Right atrium auricular region (tissue), 2 donors: ENCODE measurements around the gene ERN1. TPM values are rescaled to one million over a fixed set of nuclear protein-coding genes. Genes with fewer than 3 reads are reported as not detected.

Source experiments
- DNase-seq: peaks from one replicate; pipeline ENCODE4 v3.0.0-alpha.2; 2019; ENCODE audit warnings: low spot score
- H3K27ac ChIP-seq, 2 donors: fragments of 200-600 bp; sonication (generic); 1 replicate in 1 of 2; 2 replicates in 1 of 2; pipeline ENCODE4 v1.5.1; 2016 to 2019
- H3K27me3 ChIP-seq, 2 donors: fragments of 200-600 bp; sonication (generic); one replicate each; pipeline versions ENCODE4 v1.5.1 to v1.6.0; 2017 to 2019
- H3K36me3 ChIP-seq: fragments of 200-600 bp; sonication (generic); one replicate; pipeline ENCODE4 v1.5.1; 2016
- H3K4me1 ChIP-seq, 2 donors: fragments of 200-600 bp; sonication (generic); one replicate each; pipeline versions ENCODE4 v1.5.1 to v1.6.0; 2017 to 2019
- H3K4me3 ChIP-seq, 2 donors: fragments of 200-600 bp; sonication (generic); 1 replicate in 1 of 2; 2 replicates in 1 of 2; pipeline ENCODE4 v1.5.1; 2017 to 2019; ENCODE audit warnings: mild to moderate bottlenecking in 1 of 2, moderate library complexity in 1 of 2
- H3K9me3 ChIP-seq, 2 donors: fragments of 200-600 bp; sonication (generic); one replicate each; pipeline ENCODE4 v1.5.1; 2019
- CTCF ChIP-seq, 2 donors: fragments of 200-600 bp; sonication (generic); IDR thresholded peaks; one replicate each; pipeline ENCODE4 v1.5.1; 2019; ENCODE audit warnings: antibody characterized with exemption in 2 of 2
- total RNA-seq, 2 donors: library from RNA; depleted of rRNA; stranded (reverse); fragments of >200 nt; gene quantifications; one replicate each; pipeline ENCODE4 v1.1.0, GENCODE V29; 2016

ERN1 gene
- total RNA-seq, 2 donors from 2014 or later: 7.0 to 11.9 TPM

GRCh38 chr17:64087252-64088005 lies 42.5 kb downstream of the ERN1 start:
- TF ChIP-seq CTCF (IDR thresholded peaks at IDR 0.05): no peak
- Histone ChIP-seq H3K27me3 (no peaks in the 10 kb centered on the region), H3K4me3 (no peak overlapping the region), H3K9me3 (no peaks in the 10 kb centered on the region), H3K27ac (no peak overlapping the region), H3K36me3 (no peaks in the 10 kb centered on the region), H3K4me1 (peaks cover 0 to 23% of the 10 kb centered on the region in 2 donors)
- DNase-seq: no peak

GRCh38 chr17:64085650-64086005 lies 44.3 kb downstream of the ERN1 start:
- peaks cover 0 to 23% of the 10 kb centered on the region in 2 donors for H3K4me1 ChIP-seq
- H3K27ac ChIP-seq: no peak overlapping the region
- H3K27me3 ChIP-seq: no peaks in the 10 kb centered on the region
- no peaks in the 10 kb centered on the region for H3K9me3 ChIP-seq
- no peak for DNase-seq
- TF ChIP-seq CTCF (IDR thresholded peaks at IDR 0.05): no peak
- H3K36me3 ChIP-seq: no peaks in the 10 kb centered on the region
- H3K4me3 ChIP-seq: no peak overlapping the region

GRCh38 chr17:64084940-64085649 lies 44.8 kb downstream of the ERN1 start:
- no peaks in the 10 kb centered on the region for H3K36me3 ChIP-seq
- H3K4me3 ChIP-seq: no peak overlapping the region
- TF ChIP-seq CTCF (IDR thresholded peaks at IDR 0.05): no peak
- H3K9me3 ChIP-seq: no peaks in the 10 kb centered on the region
- no peak overlapping the region for H3K27ac ChIP-seq
- DNase-seq: no peak
- no peaks in the 10 kb centered on the region for H3K27me3 ChIP-seq
- peaks cover 0 to 23% of the 10 kb centered on the region in 2 donors for H3K4me1 ChIP-seq

DNA sequence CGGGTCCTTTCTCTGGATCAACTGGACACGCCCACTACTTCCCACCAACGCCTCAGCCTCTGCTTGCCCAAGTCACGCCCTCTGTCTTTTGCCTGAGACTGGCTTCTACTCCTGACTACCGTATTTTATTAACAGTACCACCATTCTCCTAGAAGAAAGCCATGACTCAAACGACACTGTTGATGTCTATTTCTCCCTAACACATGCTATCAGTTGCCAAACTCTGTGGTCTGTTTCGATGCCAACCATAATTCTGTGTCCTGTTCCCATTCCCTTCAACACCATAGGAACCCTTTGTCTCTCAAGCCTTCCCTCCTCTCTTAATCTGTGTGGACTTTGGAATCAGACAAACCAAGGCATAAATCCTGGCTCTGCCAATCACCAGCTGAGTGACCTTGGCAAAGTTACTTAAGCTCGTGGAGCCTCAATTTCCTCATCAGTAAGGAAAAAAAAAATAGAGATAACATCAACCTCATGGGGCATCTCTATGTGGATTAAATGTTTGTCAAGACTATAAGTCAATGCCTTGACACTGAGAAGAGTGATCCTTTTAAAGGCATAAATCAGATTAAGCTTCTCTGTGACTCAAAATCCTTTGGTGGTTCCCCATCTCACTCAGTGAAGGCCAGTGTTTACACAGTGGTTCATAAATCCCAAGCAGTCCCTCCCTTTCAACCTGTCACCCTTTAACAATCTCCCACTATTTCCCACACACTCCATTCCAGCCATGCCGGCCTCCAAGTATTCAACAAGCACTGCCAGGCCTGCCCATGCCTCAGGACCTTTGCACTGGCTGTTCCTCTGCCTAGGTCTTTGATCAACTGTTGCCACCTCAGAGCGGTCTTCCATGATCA lies 45.6 kb downstream of the ERN1 start:
- Histone ChIP-seq H3K9me3 (no peaks in the 10 kb centered on the region), H3K4me3 (no peak overlapping the region), H3K27me3 (no peaks in the 10 kb centered on the region), H3K27ac (no peak overlapping the region), H3K4me1 (peaks cover 0 to 23% of the 10 kb centered on the region in 2 donors), H3K36me3 (no peaks in the 10 kb centered on the region)
- TF ChIP-seq CTCF (IDR thresholded peaks at IDR 0.05): no peak
- DNase-seq: no peak

- H3K9me3 ChIP-seq: no peaks in the 10 kb centered on the region
- H3K27ac ChIP-seq: no peak overlapping the region
Observed at GRCh38 chr17:64083563-64084085, 46.3 kb downstream of the ERN1 start.

More at GRCh38 chr17:64083563-64084085, 46.3 kb downstream of the ERN1 start:
- no peak for TF ChIP-seq CTCF (IDR thresholded peaks at IDR 0.05)
- H3K27me3 ChIP-seq: no peaks in the 10 kb centered on the region
- H3K4me3 ChIP-seq: no peak overlapping the region
- DNase-seq: no peak
- H3K4me1 ChIP-seq: peaks cover 0 to 23% of the 10 kb centered on the region in 2 donors
- no peaks in the 10 kb centered on the region for H3K36me3 ChIP-seq
